Sigmoid colon (tissue), 7 donors: ENCODE results near the gene LSM12. TPM values are rescaled to one million over a fixed set of nuclear protein-coding genes. Genes with fewer than 3 reads are reported as not detected.

Experiments used
- DNase-seq: peaks from one replicate; pipeline ENCODE4 v3.0.0-alpha.2; 2019
- H3K27ac ChIP-seq, 4 donors: fragments of 200-600 bp; sonication (generic); one replicate each; pipeline ENCODE4 v1.5.1; 2016 to 2019; ENCODE audit warnings: mild to moderate bottlenecking in 1 of 4
- H3K27me3 ChIP-seq, 3 donors: fragments of 200-600 bp; sonication (generic); one replicate each; pipeline ENCODE4 v1.5.1; 2019; ENCODE audit warnings: mild to moderate bottlenecking in 1 of 3
- H3K36me3 ChIP-seq, 4 donors: fragments of 200-600 bp; sonication (generic); one replicate each; pipeline ENCODE4 v1.5.1; 2016 to 2019
- H3K4me1 ChIP-seq, 4 donors: fragments of 200-600 bp; sonication (generic); one replicate each; pipeline ENCODE4 v1.5.1; 2017 to 2019
- H3K4me3 ChIP-seq, 4 donors: fragments of 200-600 bp; sonication (generic); one replicate each; pipeline ENCODE4 v1.5.1; 2017 to 2019; ENCODE audit warnings: mild to moderate bottlenecking in 2 of 4, moderate library complexity in 1 of 4
- H3K9me3 ChIP-seq, 4 donors: fragments of 200-600 bp in 3 of 4; sonication (generic) in 3 of 4; one replicate each; pipeline versions ENCODE4 v1.5.1 to v1.6.1; 2013 to 2019
- EP300 ChIP-seq, 4 donors: sonication (generic); formaldehyde crosslinking; IDR thresholded peaks; one replicate each; pipeline ENCODE4 v1.6.1; 2017; ENCODE audit warnings: antibody characterized with exemption in 4 of 4
- POLR2A ChIP-seq, 2 donors: fragments of 450-650 bp; IDR thresholded peaks; one replicate each; pipeline ENCODE4 v1.6.1; 2016; ENCODE audit warnings: antibody characterized with exemption in 2 of 2, mild to moderate bottlenecking in 2 of 2, moderate library complexity in 2 of 2
- POLR2AphosphoS5 ChIP-seq, 4 donors: sonication (generic); formaldehyde crosslinking; IDR thresholded peaks; one replicate each; pipeline ENCODE4 v1.6.1; 2017; ENCODE audit warnings: antibody characterized with exemption in 4 of 4
- WGBS, 2 donors: extraction: QIAGEN DNeasy Blood & Tissue Kit; methylation state at CpG; one replicate each; pipeline ENCODE4 v1.1.7; 2013; 5-methylcytosine and 5-hydroxymethylcytosine counted together
- intact Hi-C: fragments of 100-400 bp; cut with DNase I; formaldehyde crosslinking; loops from one replicate; pipeline ENCODE4 v1.15.1; 2023
- polyA plus RNA-seq, 3 donors: library from polyadenylated mRNA; stranded (reverse); fragments of 200-250 nt; gene quantifications; one replicate each; pipeline ENCODE4 v1.2.3, GENCODE V29; 2013
- total RNA-seq, 4 donors: library from RNA; depleted of rRNA; stranded (reverse); fragments of >200 nt; gene quantifications; one replicate each; pipeline ENCODE4 v1.1.0, GENCODE V29; 2016
- TF ChIP-seq, protein P1 (sequence below), 4 experiments: fragments of 450-650 bp in 3 of 4; fragments of 200-600 bp in 1 of 4; IDR thresholded peaks; one replicate each; pipeline ENCODE4 v1.5.1; 2016 to 2019; ENCODE audit warnings: antibody characterized with exemption in 4 of 4, mild to moderate bottlenecking in 3 of 4, moderate library complexity in 2 of 4
- donor health status: healthy with polysubstance abuse.
- donor health status: Bipolar disorder and iron deficiency.
- donor health status: healthy.

The LSM12 gene
- total and polyA plus RNA-seq, 7 donors: 28.8 to 46.9 (median 37.9) TPM

DNA sequence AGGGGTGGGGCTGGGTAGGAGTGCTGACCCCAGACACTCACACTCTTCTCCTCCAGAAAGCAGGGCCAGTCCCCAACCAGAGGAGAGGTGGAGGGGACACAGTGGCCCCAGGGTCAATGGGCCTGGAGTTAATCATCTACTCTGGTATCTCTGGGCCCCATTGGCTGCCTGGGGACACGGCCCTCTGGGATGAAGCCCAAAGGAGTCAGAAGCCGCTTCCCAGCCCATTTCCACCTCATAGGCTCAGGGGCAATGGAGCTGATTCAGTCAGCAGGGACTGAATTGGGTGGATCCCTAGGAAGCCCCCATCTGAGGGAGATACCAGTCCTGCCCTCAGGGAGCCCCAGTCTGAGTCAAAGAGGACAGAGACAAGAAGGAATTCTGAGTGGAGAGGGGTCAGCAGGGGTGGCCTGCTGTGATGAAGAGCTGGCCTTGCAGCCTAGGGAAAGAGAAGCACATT is 65.0 kb downstream of the LSM12 start:
- H3K36me3 ChIP-seq: no peaks in the 10 kb centered on the region
- DNase-seq: no peak
- no peak overlapping the region for H3K4me3 ChIP-seq
- TF ChIP-seq POLR2AphosphoS5 (IDR thresholded peaks at IDR 0.05): no peak
- TF ChIP-seq, protein P1, sequence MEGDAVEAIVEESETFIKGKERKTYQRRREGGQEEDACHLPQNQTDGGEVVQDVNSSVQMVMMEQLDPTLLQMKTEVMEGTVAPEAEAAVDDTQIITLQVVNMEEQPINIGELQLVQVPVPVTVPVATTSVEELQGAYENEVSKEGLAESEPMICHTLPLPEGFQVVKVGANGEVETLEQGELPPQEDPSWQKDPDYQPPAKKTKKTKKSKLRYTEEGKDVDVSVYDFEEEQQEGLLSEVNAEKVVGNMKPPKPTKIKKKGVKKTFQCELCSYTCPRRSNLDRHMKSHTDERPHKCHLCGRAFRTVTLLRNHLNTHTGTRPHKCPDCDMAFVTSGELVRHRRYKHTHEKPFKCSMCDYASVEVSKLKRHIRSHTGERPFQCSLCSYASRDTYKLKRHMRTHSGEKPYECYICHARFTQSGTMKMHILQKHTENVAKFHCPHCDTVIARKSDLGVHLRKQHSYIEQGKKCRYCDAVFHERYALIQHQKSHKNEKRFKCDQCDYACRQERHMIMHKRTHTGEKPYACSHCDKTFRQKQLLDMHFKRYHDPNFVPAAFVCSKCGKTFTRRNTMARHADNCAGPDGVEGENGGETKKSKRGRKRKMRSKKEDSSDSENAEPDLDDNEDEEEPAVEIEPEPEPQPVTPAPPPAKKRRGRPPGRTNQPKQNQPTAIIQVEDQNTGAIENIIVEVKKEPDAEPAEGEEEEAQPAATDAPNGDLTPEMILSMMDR (IDR thresholded peaks at IDR 0.05): no peak
- no peak for TF ChIP-seq POLR2A (IDR thresholded peaks at IDR 0.05)
- no peak for TF ChIP-seq EP300 (IDR thresholded peaks at IDR 0.05)
- 70 to 79% methylated on average over 2 of the region's 2 CpGs for WGBS, 2 donors
- no peak overlapping the region for H3K27ac ChIP-seq
- no peaks in the 10 kb centered on the region for H3K9me3 ChIP-seq
- intact Hi-C loops: no loop called here
- H3K4me1 ChIP-seq: peaks cover 0 to 24% (median 22%) of the 10 kb centered on the region in 4 donors
- peaks cover 22 to 49% (median 25%) of the 10 kb centered on the region in 3 donors for H3K27me3 ChIP-seq

DNA sequence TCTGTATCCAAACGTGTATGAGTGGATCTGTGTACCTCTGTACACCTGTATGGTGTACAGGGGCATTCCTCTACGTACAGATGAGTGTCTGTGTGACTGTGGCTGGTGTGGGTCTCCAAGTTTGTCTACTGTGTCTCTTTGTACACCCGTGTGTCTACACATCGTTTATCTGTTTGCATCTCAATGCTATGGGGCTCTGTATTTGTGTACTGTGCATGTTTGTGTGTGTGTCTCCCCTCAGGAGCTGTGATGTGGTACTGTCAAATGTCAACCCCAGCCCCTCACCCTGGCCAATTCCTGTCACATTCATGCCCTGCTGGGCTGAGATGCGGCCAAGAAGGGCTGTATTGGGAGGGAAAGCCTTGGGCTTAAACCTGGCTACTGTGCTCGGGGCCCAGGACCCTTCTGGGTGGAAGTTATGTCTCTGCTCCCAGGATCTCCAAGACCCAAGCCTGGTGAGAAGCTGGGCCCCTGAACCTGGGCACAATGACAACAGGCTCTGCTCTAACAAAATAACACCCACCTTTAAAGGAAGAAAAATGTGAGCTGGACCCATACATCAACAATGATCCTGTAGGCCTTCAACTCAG is 65.5 kb downstream of the LSM12 start:
- H3K4me1 ChIP-seq: peaks cover 0 to 19% (median 17%) of the 10 kb centered on the region in 4 donors
- H3K4me3 ChIP-seq: no peak overlapping the region
- H3K9me3 ChIP-seq: no peaks in the 10 kb centered on the region
- H3K27me3 ChIP-seq: peaks cover 21 to 44% (median 27%) of the 10 kb centered on the region in 3 donors
- no peaks in the 10 kb centered on the region for H3K36me3 ChIP-seq
- no peak for TF ChIP-seq POLR2AphosphoS5 (IDR thresholded peaks at IDR 0.05)
- no peak for TF ChIP-seq EP300 (IDR thresholded peaks at IDR 0.05)
- TF ChIP-seq POLR2A (IDR thresholded peaks at IDR 0.05): no peak
- TF ChIP-seq, protein P1 (IDR thresholded peaks at IDR 0.05): no peak
- no peak overlapping the region for H3K27ac ChIP-seq
- no peak for DNase-seq
- 70 to 83% methylated on average over 6 of the region's 6 CpGs for WGBS, 2 donors
- intact Hi-C loops: no loop called here

- WGBS, 2 donors: 84 to 88% methylated on average over 12 of the region's 12 CpGs
- Histone ChIP-seq H3K4me3 (no peak overlapping the region), H3K36me3 (no peaks in the 10 kb centered on the region), H3K9me3 (no peaks in the 10 kb centered on the region), H3K27me3 (peaks cover 16 to 37% (median 26%) of the 10 kb centered on the region in 3 donors), H3K27ac (no peak overlapping the region), H3K4me1 (peaks cover 0 to 12% (median 11%) of the 10 kb centered on the region in 4 donors)
- intact Hi-C loops: no loop called here
- no peak for DNase-seq
- TF ChIP-seq, protein P1 (IDR thresholded peaks at IDR 0.05): no peak
- TF ChIP-seq POLR2AphosphoS5 (IDR thresholded peaks at IDR 0.05) (no peak), POLR2A (IDR thresholded peaks at IDR 0.05) (no peak), EP300 (IDR thresholded peaks at IDR 0.05) (no peak)
Observed at GRCh38 chr17:44000141-44000860, 66.2 kb downstream of the LSM12 start.

GRCh38 chr17:43999024-43999423 is 67.4 kb downstream of the LSM12 start:
- TF ChIP-seq POLR2AphosphoS5 (IDR thresholded peaks at IDR 0.05) (no peak), POLR2A (IDR thresholded peaks at IDR 0.05) (no peak), EP300 (IDR thresholded peaks at IDR 0.05) (no peak)
- TF ChIP-seq, protein P1 (IDR thresholded peaks at IDR 0.05): no peak
- 84 to 91% methylated on average over 4 of the region's 4 CpGs for WGBS, 2 donors

More at GRCh38 chr17:43999024-43999423, 67.4 kb downstream of the LSM12 start:
- Histone ChIP-seq H3K4me3 (no peak overlapping the region), H3K4me1 (peaks cover 0 to 9% (median 8%) of the 10 kb centered on the region in 4 donors), H3K27ac (no peak overlapping the region), H3K27me3 (peaks cover 3 to 24% (median 22%) of the 10 kb centered on the region in 3 donors), H3K36me3 (no peaks in the 10 kb centered on the region), H3K9me3 (no peaks in the 10 kb centered on the region)
- DNase-seq: no peak
- intact Hi-C loops: no loop called here
